Gastroesophageal sphincter (tissue), 4 donors: ENCODE measurements around the gene MED9. TPM values are rescaled to one million over a fixed set of nuclear protein-coding genes. Genes with fewer than 3 reads are reported as not detected.

Source experiments
- ATAC-seq: fragments of 150-250 bp; one replicate; pipeline ENCODE4 v1.9.1; 2016; ENCODE audit warnings: mild to moderate bottlenecking, moderate library complexity
- H3K27ac ChIP-seq, 4 donors: fragments of 200-600 bp; sonication (generic) in 3 of 4; 1 replicate in 3 of 4; 2 replicates in 1 of 4; pipeline ENCODE4 v1.5.1; 2016 to 2019
- H3K27me3 ChIP-seq: fragments of 200-600 bp; sonication (generic); one replicate; pipeline ENCODE4 v1.5.1; 2019
- H3K36me3 ChIP-seq, 2 donors: fragments of 200-600 bp; sonication (generic); one replicate each; pipeline ENCODE4 v1.5.1; 2019; ENCODE audit warnings: control low read depth in 1 of 2
- H3K4me1 ChIP-seq, 3 donors: fragments of 200-600 bp; sonication (generic); 1 replicate in 2 of 3; 2 replicates in 1 of 3; pipeline ENCODE4 v1.5.1; 2016 to 2019; ENCODE audit warnings: control low read depth in 2 of 3
- H3K4me3 ChIP-seq, 2 donors: fragments of 200-600 bp; sonication (generic); one replicate each; pipeline ENCODE4 v1.5.1; 2019; ENCODE audit warnings: mild to moderate bottlenecking in 1 of 2, moderate library complexity in 1 of 2
- H3K9me3 ChIP-seq, 3 donors: fragments of 200-600 bp; sonication (generic); one replicate each; pipeline ENCODE4 v1.5.1; 2017 to 2019; ENCODE audit warnings: control low read depth in 2 of 3
- EP300 ChIP-seq: sonication (generic); formaldehyde crosslinking; IDR thresholded peaks from one replicate; pipeline ENCODE4 v1.6.1; 2017; ENCODE audit warnings: antibody characterized with exemption, mild to moderate bottlenecking
- POLR2A ChIP-seq, 2 donors: fragments of 450-650 bp; IDR thresholded peaks; one replicate each; pipeline ENCODE4 v1.6.1; 2017; ENCODE audit warnings: antibody characterized with exemption in 2 of 2, mild to moderate bottlenecking in 2 of 2, moderate library complexity in 1 of 2
- POLR2AphosphoS5 ChIP-seq: sonication (generic); formaldehyde crosslinking; IDR thresholded peaks from one replicate; pipeline ENCODE4 v1.6.1; 2017; ENCODE audit warnings: antibody characterized with exemption
- WGBS, 2 donors: methylation state at CpG; one replicate each; pipeline ENCODE4 v1.1.5; 2018; ENCODE audit warnings: low coverage in 1 of 2; 5-methylcytosine and 5-hydroxymethylcytosine counted together
- total RNA-seq, 4 donors: library from RNA; depleted of rRNA; stranded (reverse); fragments of >200 nt; gene quantifications; one replicate each; pipeline ENCODE4 v1.1.0, GENCODE V29; 2016
- TF ChIP-seq, protein P1 (sequence below), 4 experiments: fragments of 200-600 bp in 2 of 4; fragments of 450-650 bp in 2 of 4; sonication (generic) in 1 of 4; IDR thresholded peaks; one replicate each; pipeline ENCODE4 v1.5.1; 2017 to 2019; ENCODE audit warnings: antibody characterized with exemption in 4 of 4, mild to moderate bottlenecking in 2 of 4, moderate library complexity in 2 of 4

Gene MED9
- total RNA-seq, 4 donors from 2014 or later = 9.1 to 19.5 (median 16.6) TPM

DNA sequence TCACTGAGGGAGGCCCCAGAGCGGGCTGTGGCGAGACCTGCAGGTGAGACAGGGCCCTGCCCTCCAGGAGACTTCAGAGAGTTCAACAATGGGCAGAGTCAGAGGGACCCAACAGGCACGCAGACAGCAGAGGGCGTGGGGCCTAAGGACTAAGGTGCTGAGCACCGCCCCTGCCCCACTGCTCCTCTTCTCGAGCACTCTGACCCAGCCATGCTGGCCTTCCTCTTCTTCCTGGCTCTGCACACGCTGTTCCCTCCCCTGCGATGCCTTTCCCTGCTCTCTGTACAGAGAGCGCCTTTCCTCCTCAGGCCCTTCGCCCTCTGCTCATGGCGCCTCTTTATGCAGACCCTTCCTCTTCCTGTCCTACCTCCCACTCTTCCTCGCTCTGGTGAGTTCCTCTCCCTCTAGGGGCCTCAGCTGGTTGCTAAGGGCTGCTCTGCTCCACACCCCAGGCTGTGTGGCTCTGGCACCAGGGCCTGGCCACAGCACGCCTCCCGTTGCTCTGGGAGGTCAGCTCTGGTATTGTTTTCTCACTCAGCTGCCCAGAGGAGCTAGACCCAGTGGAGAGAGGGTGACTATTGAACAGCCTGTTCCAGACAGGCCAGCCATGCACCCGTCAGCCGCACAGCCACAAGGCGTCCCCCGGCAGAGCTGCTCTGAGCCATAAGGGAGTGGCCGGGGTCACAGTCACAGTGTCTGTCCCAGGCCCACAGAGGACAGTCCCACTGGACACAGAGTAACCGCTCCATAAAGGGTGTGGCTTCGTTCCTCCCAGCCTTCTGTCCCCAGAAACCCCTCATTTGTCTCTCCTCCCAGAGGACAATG, 33.0 kb downstream of the MED9 start:
- WGBS, 2 donors = 88 to 100% methylated on average over 3 to 4 of the region's 21 CpGs
- ATAC-seq = no peak
- no peaks in the 10 kb centered on the region for H3K4me1 ChIP-seq

DNA sequence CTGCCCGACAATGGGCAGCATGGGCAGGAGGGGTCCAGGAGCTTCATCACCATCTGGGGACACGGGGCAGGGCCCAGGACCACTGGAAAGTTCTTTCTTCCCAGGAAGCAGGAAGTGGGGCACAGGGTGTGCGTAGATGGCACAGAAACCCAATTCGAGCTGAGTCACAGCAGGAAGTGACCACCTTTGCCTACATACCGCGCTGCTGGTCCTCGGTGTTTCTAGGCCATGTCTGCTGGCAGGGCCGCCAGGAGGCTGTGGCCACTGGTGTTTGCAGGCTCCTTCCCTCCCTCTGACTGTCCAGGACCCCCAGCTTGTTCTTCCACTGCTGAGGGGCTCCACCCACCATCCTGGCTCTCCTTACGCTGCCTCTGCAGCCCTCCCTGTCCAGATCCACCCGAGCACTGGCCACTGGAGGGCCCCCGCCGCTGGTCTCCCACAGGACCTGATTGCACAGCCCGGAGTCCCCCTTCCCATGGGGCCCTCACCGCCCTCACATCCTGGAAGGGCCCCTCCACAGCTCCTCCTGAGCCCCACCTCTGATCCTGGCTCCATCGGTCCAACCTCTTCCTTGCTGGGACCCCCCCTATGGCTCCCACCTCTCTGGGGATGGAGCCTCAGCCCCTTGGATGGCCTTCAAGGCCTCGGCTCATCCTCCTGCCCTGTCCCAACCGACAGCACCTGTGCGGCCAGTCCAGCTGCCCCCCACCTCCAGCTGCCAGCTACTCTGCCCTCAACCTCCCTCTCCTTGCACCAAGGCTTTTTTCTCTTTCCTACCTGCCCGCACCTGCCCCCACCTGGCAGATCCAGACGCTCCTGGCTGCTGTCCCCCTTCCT, 33.9 kb downstream of the MED9 start:
- no peak for ATAC-seq

More for the DNA sequence above, 33.0 kb downstream of the MED9 start:
- H3K36me3 ChIP-seq = peaks cover 0 to 3% of the 10 kb centered on the region in 2 donors
- TF ChIP-seq EP300 (no peak), POLR2AphosphoS5 (no peak)
- H3K9me3 ChIP-seq = no peaks in the 10 kb centered on the region
- H3K27ac ChIP-seq = no peak overlapping the region
- H3K4me3 ChIP-seq = no peak overlapping the region
- no peaks in the 10 kb centered on the region for H3K27me3 ChIP-seq

GRCh38 chr17:17511293-17511741, 34.5 kb downstream of the MED9 start:
- H3K9me3 ChIP-seq = no peaks in the 10 kb centered on the region
- WGBS, 2 donors = 66% methylated on average over 3 of the region's 12 CpGs; no CpG with 5 or more reads in 1 of the 2 donors
- H3K36me3 ChIP-seq = peaks cover 0 to 3% of the 10 kb centered on the region in 2 donors
- TF ChIP-seq, protein P1, sequence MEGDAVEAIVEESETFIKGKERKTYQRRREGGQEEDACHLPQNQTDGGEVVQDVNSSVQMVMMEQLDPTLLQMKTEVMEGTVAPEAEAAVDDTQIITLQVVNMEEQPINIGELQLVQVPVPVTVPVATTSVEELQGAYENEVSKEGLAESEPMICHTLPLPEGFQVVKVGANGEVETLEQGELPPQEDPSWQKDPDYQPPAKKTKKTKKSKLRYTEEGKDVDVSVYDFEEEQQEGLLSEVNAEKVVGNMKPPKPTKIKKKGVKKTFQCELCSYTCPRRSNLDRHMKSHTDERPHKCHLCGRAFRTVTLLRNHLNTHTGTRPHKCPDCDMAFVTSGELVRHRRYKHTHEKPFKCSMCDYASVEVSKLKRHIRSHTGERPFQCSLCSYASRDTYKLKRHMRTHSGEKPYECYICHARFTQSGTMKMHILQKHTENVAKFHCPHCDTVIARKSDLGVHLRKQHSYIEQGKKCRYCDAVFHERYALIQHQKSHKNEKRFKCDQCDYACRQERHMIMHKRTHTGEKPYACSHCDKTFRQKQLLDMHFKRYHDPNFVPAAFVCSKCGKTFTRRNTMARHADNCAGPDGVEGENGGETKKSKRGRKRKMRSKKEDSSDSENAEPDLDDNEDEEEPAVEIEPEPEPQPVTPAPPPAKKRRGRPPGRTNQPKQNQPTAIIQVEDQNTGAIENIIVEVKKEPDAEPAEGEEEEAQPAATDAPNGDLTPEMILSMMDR (IDR thresholded peaks at IDR 0.05) = no peak
- TF ChIP-seq EP300 (no peak), POLR2AphosphoS5 (no peak), POLR2A (IDR thresholded peaks at IDR 0.05) (no peak)
- H3K4me1 ChIP-seq = no peaks in the 10 kb centered on the region
- no peak overlapping the region for H3K27ac ChIP-seq
- no peak overlapping the region for H3K4me3 ChIP-seq
- no peak for ATAC-seq
- no peaks in the 10 kb centered on the region for H3K27me3 ChIP-seq

More for the DNA sequence above, 33.9 kb downstream of the MED9 start:
- no peak for TF ChIP-seq POLR2A (IDR thresholded peaks at IDR 0.05)
- no peak for TF ChIP-seq EP300
- no peak for TF ChIP-seq POLR2AphosphoS5
- TF ChIP-seq, protein P1 (IDR thresholded peaks at IDR 0.05) = no peak
- no peaks in the 10 kb centered on the region for H3K9me3 ChIP-seq
- no peak overlapping the region for H3K4me3 ChIP-seq
- no peaks in the 10 kb centered on the region for H3K4me1 ChIP-seq
- 83 to 87% methylated on average over 1 to 11 of the region's 20 CpGs for WGBS, 2 donors
- H3K27me3 ChIP-seq = no peaks in the 10 kb centered on the region
- peaks cover 0 to 3% of the 10 kb centered on the region in 2 donors for H3K36me3 ChIP-seq
- no peak overlapping the region for H3K27ac ChIP-seq

- 20% methylated on average over 1 of the region's 29 CpGs; no CpG with 5 or more reads in 1 of the 2 donors for WGBS, 2 donors
- Histone ChIP-seq H3K4me1 (no peaks in the 10 kb centered on the region), H3K36me3 (peaks cover 0 to 3% of the 10 kb centered on the region in 2 donors), H3K27ac (no peak overlapping the region), H3K27me3 (no peaks in the 10 kb centered on the region), H3K9me3 (no peaks in the 10 kb centered on the region), H3K4me3 (no peak overlapping the region)
- peak; percentile 31 for ATAC-seq
- no peak for TF ChIP-seq POLR2A (IDR thresholded peaks at IDR 0.05)
- TF ChIP-seq, protein P1 (IDR thresholded peaks at IDR 0.05) = no peak
- no peak for TF ChIP-seq EP300
- no peak for TF ChIP-seq POLR2AphosphoS5
These were observed 35.4 kb downstream of the MED9 start for GRCh38 chr17:17511881-17512858.
